ENCODE results near the gene NPEPPS. TPM values are rescaled to one million over a fixed set of nuclear protein-coding genes. Genes with fewer than 3 reads are reported as not detected.
"Not testable (repeated sequence)": the region's sequence is repeated elsewhere in the genome, so short reads cannot be mapped to it uniquely, and the experiment has no call there.

NPEPPS gene
- polyA plus RNA-seq, 1 of the 3 experiments (the other 2 are of a cell fraction) = 73.2 TPM

DNA sequence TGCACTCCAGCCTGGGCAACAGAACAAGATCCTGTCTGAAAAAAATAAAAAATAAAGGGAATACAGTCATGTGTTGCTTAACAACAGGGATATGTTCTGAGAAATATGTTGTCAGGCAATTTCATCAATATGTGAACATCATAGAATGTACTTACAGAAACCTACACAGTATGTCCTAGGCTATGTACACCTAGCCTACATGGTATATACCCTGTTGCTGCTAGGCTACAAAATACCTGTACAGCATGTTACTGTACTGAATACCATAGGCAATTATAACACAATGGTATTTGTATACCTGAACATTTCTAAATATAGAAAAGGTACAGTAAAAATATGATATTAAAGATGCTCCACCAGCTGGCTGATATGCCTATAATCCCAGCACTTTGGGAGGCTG lies 62.6 kb downstream of the NPEPPS start:
- H3K27me3 ChIP-seq (ENCODE audit: insufficient read depth); DNase-seq; H3K4me3 ChIP-seq (ENCODE audit: low read depth in 2 of 2, low read length in 1 of 2); H3K9me2 ChIP-seq; H3F3A ChIP-seq (replicated peaks; ENCODE audit: insufficient read depth); H4K20me1 ChIP-seq (ENCODE audit: insufficient read depth); H3K4me2 ChIP-seq; H3K9ac ChIP-seq; H3K27ac ChIP-seq (ENCODE audit: low read depth in 2 of 2, low read length in 1 of 2); H2AFZ ChIP-seq (ENCODE audit: low read depth); POLR2A ChIA-PET; H3K9me3 ChIP-seq; H3K4me1 ChIP-seq (ENCODE audit: control insufficient read depth in 1 of 2, insufficient read depth in 2 of 2, low read depth in 1 of 2, low read length in 1 of 2); H3K79me2 ChIP-seq (ENCODE audit: insufficient read depth): not testable (repeated sequence)
- peaks cover 17 to 65% of the 10 kb centered on the region in 2 experiments for H3K36me3 ChIP-seq (replicated peaks in 1 of 2; ENCODE audit: control insufficient read depth in 1 of 2, insufficient read depth in 2 of 2, low read length in 1 of 2)
- CTCF ChIA-PET = interaction anchor here (0.7 to 1.8 kb wide), 2 partner anchors 22 to 104 kb away, joined by 4 to 10 read pairs; no protein-coding TSS in a partner anchor

DNA sequence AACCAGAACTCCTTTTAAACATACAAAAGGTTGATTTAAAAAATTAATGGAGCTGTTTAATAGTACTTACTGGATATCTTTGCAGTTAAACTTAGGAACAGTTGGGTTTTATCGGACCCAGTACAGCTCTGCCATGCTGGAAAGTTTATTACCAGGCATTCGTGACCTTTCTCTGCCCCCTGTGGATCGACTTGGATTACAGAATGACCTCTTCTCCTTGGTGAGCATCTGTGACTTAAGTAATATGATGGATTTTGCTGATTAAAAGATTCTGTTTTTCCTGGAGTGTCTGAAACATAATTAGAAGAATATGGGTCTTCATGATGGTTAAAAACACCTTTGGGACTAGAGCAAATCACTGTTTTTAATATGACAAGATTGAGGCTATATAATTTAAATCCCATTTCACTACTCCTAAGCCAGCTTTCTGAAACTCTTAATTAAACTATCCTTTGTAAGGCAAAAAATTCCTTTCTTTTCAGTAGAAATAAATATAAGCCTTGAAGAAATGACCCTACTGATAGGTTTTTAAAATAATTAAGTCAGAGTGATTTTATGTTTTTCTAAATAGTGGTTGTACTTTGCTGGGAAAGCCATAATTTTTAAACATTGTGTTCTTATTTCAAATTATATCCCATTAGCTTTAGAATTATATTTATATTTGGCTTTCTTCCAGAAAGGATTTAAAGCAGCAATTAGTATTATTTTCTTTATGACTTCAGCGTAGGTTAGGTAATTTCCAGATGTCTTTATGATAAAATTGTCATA lies 73.1 kb downstream of the NPEPPS start:
- Histone ChIP-seq H3K9me3 (no peaks in the 10 kb centered on the region), H3K4me2 (no peak overlapping the region), H4K20me1 (ENCODE audit: insufficient read depth) (no peaks in the 10 kb centered on the region; the same call in 1 of the 2 replicates), H3K9me2 (no peaks in the 10 kb centered on the region), H3K79me2 (ENCODE audit: insufficient read depth) (no peaks in the 10 kb centered on the region; the same call in 1 of the 2 replicates), H3K4me1 (ENCODE audit: control insufficient read depth in 1 of 2, insufficient read depth in 2 of 2, low read depth in 1 of 2, low read length in 1 of 2) (peaks cover 11 to 15% of the 10 kb centered on the region in 2 experiments; a peak in 3 of 4 replicates), H3K27ac (ENCODE audit: low read depth in 2 of 2, low read length in 1 of 2) (peak overlapping the region; percentile 43 to 49), H2AFZ (ENCODE audit: low read depth) (no peak overlapping the region), H3K27me3 (ENCODE audit: insufficient read depth) (no peaks in the 10 kb centered on the region), H3K36me3 (replicated peaks in 1 of 2; ENCODE audit: control insufficient read depth in 1 of 2, insufficient read depth in 2 of 2, low read length in 1 of 2) (peaks cover 64 to 87% of the 10 kb centered on the region in 2 experiments), H3K4me3 (ENCODE audit: low read depth in 2 of 2, low read length in 1 of 2) (no peak overlapping the region), H3F3A (replicated peaks; ENCODE audit: insufficient read depth) (peaks cover 32% of the 10 kb centered on the region), H3K9ac (no peak overlapping the region)
- WGBS (ENCODE audit: low lambda C conversion rate) = 59% methylated on average over 4 of the region's 4 CpGs
- no peak for DNase-seq
- ChIA-PET POLR2A (no interaction called here), CTCF (interaction anchor here (0.9 to 6.4 kb wide), 10 partner anchors 11 to 288 kb away, joined by 3 to 73 read pairs (median 4); no protein-coding TSS in a partner anchor)
- no peak for TF ChIP-seq JUND (IDR thresholded peaks at IDR 0.05)
- no peak for TF ChIP-seq USF1 (IDR thresholded peaks at IDR 0.05; ENCODE audit: borderline replicate concordance, low read depth)
- TF ChIP-seq RAD21 (IDR thresholded peaks at IDR 0.05; ENCODE audit: low read length) = peak; percentile 30; the same call in 1 of the 2 replicates
- no peak for TF ChIP-seq TCF12 (IDR thresholded peaks at IDR 0.05)
- peak; percentile 19 for TF ChIP-seq CTCF (IDR thresholded peaks at IDR 0.05)
- TF ChIP-seq NFIC (IDR thresholded peaks at IDR 0.05; ENCODE audit: borderline replicate concordance) = 0 out of 2 replicates have a peak, but pooled peaks have one; percentile 8
- no peak for TF ChIP-seq EZH2phosphoT487 (IDR thresholded peaks at IDR 0.05; ENCODE audit: borderline replicate concordance, low read depth)

- peaks cover 64 to 81% of the 10 kb centered on the region in 2 experiments for H3K36me3 ChIP-seq (replicated peaks in 1 of 2; ENCODE audit: control insufficient read depth in 1 of 2, insufficient read depth in 2 of 2, low read length in 1 of 2)
- no peak overlapping the region for H2AFZ ChIP-seq (ENCODE audit: low read depth)
- no peaks in the 10 kb centered on the region for H3K9me2 ChIP-seq
- no peaks in the 10 kb centered on the region for H3K27me3 ChIP-seq (ENCODE audit: insufficient read depth)
- ChIA-PET POLR2A (no interaction called here), CTCF (interaction anchor here (0.6 to 6.4 kb wide), 10 partner anchors 8 to 289 kb away, joined by 3 to 73 read pairs (median 4); no protein-coding TSS in a partner anchor)
- no peak overlapping the region for H3K4me3 ChIP-seq (ENCODE audit: low read depth in 2 of 2, low read length in 1 of 2)
- H3K79me2 ChIP-seq (ENCODE audit: insufficient read depth) = no peaks in the 10 kb centered on the region; the same call in 1 of the 2 replicates
- H3K4me1 ChIP-seq (ENCODE audit: control insufficient read depth in 1 of 2, insufficient read depth in 2 of 2, low read depth in 1 of 2, low read length in 1 of 2) = peaks cover 11 to 15% of the 10 kb centered on the region in 2 experiments; a peak in 3 of 4 replicates
- peak; percentile 37 for DNase-seq
- peak overlapping the region; percentile 7 to 49 for H3K27ac ChIP-seq (ENCODE audit: low read depth in 2 of 2, low read length in 1 of 2)
- no peak overlapping the region; the same call in 1 of the 2 replicates for H3K9ac ChIP-seq
- H3K4me2 ChIP-seq = no peak overlapping the region
- H4K20me1 ChIP-seq (ENCODE audit: insufficient read depth) = no peaks in the 10 kb centered on the region; the same call in 1 of the 2 replicates
- 90% methylated on average over 1 of the region's 1 CpG for WGBS (ENCODE audit: low lambda C conversion rate)
- no peaks in the 10 kb centered on the region for H3K9me3 ChIP-seq
- peaks cover 27% of the 10 kb centered on the region for H3F3A ChIP-seq (replicated peaks; ENCODE audit: insufficient read depth)
- no peak for TF ChIP-seq YY1 (IDR thresholded peaks at IDR 0.05; ENCODE audit: low read depth)
- no peak for TF ChIP-seq JUND (IDR thresholded peaks at IDR 0.05)
- TF ChIP-seq ELF1 (IDR thresholded peaks at IDR 0.05) = no peak
- TF ChIP-seq IRF3 (IDR thresholded peaks at IDR 0.05; ENCODE audit: low read depth, low read length) = no peak
- TF ChIP-seq REST (IDR thresholded peaks at IDR 0.05; ENCODE audit: low read depth, low read length) = no peak
- TF ChIP-seq RCOR1 (IDR thresholded peaks at IDR 0.05; ENCODE audit: low read length) = no peak
These were observed 73.7 kb downstream of the NPEPPS start for GRCh38 chr17:47604598-47604927.

Measured in SK-N-SH (cell line).